ENCODE data around the gene C3orf18. TPM values are rescaled to one million over a fixed set of nuclear protein-coding genes. Genes with fewer than 3 reads are reported as not detected.

Gene C3orf18
- total RNA-seq, 1 donor from 2014 or later: 12.7 TPM

GRCh38 chr3:50600841-50601591 lies 33.5 kb upstream of the C3orf18 start:
- no peaks in the 10 kb centered on the region for H3K9me3 Mint-ChIP-seq
- TF ChIP-seq CTCF (conservative IDR thresholded peaks at IDR 0.05): no peak
- no peak overlapping the region for H3K4me3 Mint-ChIP-seq
- H3K36me3 Mint-ChIP-seq (ENCODE audit: low read depth): no peaks in the 10 kb centered on the region
- DNase-seq (ENCODE audit: low read depth, low spot score): no peak
- H3K27ac Mint-ChIP-seq (ENCODE audit: unreplicated experiment): no peak overlapping the region
- H3K4me1 Mint-ChIP-seq: peaks cover 5% of the 10 kb centered on the region
- H3K27me3 Mint-ChIP-seq (ENCODE audit: low read depth): no peaks in the 10 kb centered on the region

- Mint-ChIP-seq H3K27ac (ENCODE audit: unreplicated experiment) (no peak overlapping the region), H3K9me3 (no peaks in the 10 kb centered on the region), H3K4me1 (peaks cover 5% of the 10 kb centered on the region), H3K36me3 (ENCODE audit: low read depth) (no peaks in the 10 kb centered on the region), H3K4me3 (no peak overlapping the region), H3K27me3 (ENCODE audit: low read depth) (no peaks in the 10 kb centered on the region)
- no peak for TF ChIP-seq CTCF (conservative IDR thresholded peaks at IDR 0.05)
- DNase-seq (ENCODE audit: low read depth, low spot score): no peak
Observed at GRCh38 chr3:50600141-50600753, 32.7 kb upstream of the C3orf18 start.

GRCh38 chr3:50599716-50600118 lies 32.2 kb upstream of the C3orf18 start:
- TF ChIP-seq CTCF (conservative IDR thresholded peaks at IDR 0.05): no peak
- no peaks in the 10 kb centered on the region for H3K36me3 Mint-ChIP-seq (ENCODE audit: low read depth)
- no peaks in the 10 kb centered on the region for H3K27me3 Mint-ChIP-seq (ENCODE audit: low read depth)
- DNase-seq (ENCODE audit: low read depth, low spot score): no peak
- no peak overlapping the region for H3K27ac Mint-ChIP-seq (ENCODE audit: unreplicated experiment)
- no peak overlapping the region for H3K4me3 Mint-ChIP-seq
- H3K9me3 Mint-ChIP-seq: no peaks in the 10 kb centered on the region
- H3K4me1 Mint-ChIP-seq: peaks cover 5% of the 10 kb centered on the region

GRCh38 chr3:50599115-50599715 lies 31.7 kb upstream of the C3orf18 start:
- Mint-ChIP-seq H3K36me3 (ENCODE audit: low read depth) (no peaks in the 10 kb centered on the region), H3K27ac (ENCODE audit: unreplicated experiment) (no peak overlapping the region), H3K4me3 (no peak overlapping the region), H3K9me3 (no peaks in the 10 kb centered on the region), H3K4me1 (peaks cover 5% of the 10 kb centered on the region), H3K27me3 (ENCODE audit: low read depth) (no peaks in the 10 kb centered on the region)
- DNase-seq (ENCODE audit: low read depth, low spot score): no peak
- no peak for TF ChIP-seq CTCF (conservative IDR thresholded peaks at IDR 0.05)

GRCh38 chr3:50594253-50594785 lies 26.8 kb upstream of the C3orf18 start:
- Mint-ChIP-seq H3K4me1 (no peaks in the 10 kb centered on the region), H3K36me3 (ENCODE audit: low read depth) (no peaks in the 10 kb centered on the region), H3K27me3 (ENCODE audit: low read depth) (no peaks in the 10 kb centered on the region), H3K4me3 (no peak overlapping the region), H3K9me3 (no peaks in the 10 kb centered on the region), H3K27ac (ENCODE audit: unreplicated experiment) (peak overlapping the region; percentile 27)
- TF ChIP-seq CTCF (conservative IDR thresholded peaks at IDR 0.05): no peak
- no peak for DNase-seq (ENCODE audit: low read depth, low spot score)

Measured in neural crest cell (in vitro differentiated cells).